Mesendoderm (in vitro differentiated cells): ENCODE measurements around the gene OTUB1.
A peak's percentile ranks its signal among the peaks of the same experiment; 100 is the strongest.

Experiments
- DNase-seq: peaks from one replicate; pipeline ENCODE4 v3.0.0; 2013
- H2AK5ac ChIP-seq: 2 replicates; pipeline ENCODE4 v1.6.1; 2013; ENCODE audit warnings: low read length, inconsistent platforms
- H2BK120ac ChIP-seq: 2 replicates; pipeline ENCODE4 v1.6.1; 2013; ENCODE audit warnings: low read depth, mild to moderate bottlenecking, low read length, moderate library complexity, mixed read lengths
- H2BK15ac ChIP-seq: replicated peaks from 2 replicates; pipeline ENCODE4 v1.6.1; 2013; ENCODE audit warnings: low read depth, mild to moderate bottlenecking, moderate library complexity
- H2BK5ac ChIP-seq: 2 replicates; pipeline ENCODE4 v1.6.1; 2013; ENCODE audit warnings: low read length, inconsistent platforms
- H3K18ac ChIP-seq: 2 replicates; pipeline ENCODE4 v1.6.1; 2013; ENCODE audit warnings: mild to moderate bottlenecking, low read length, mixed read lengths
- H3K23ac ChIP-seq: one replicate; pipeline ENCODE4 v1.6.1; 2013; ENCODE audit warnings: low read length
- H3K27ac ChIP-seq: 2 replicates; pipeline ENCODE4 v1.5.1; 2013; ENCODE audit warnings: low read depth, mild to moderate bottlenecking, inconsistent platforms, low read length, moderate library complexity
- H3K27me3 ChIP-seq: 2 replicates; pipeline ENCODE4 v1.6.1; 2013; ENCODE audit warnings: low read length, control low read depth, mild to moderate bottlenecking, inconsistent platforms; ENCODE audit not compliant: insufficient read depth, poor library complexity
- H3K36me3 ChIP-seq: 2 replicates; pipeline ENCODE4 v1.6.1; 2013; ENCODE audit warnings: low read length, inconsistent platforms; ENCODE audit not compliant: control insufficient read depth, insufficient read depth
- H3K4ac ChIP-seq: one replicate; pipeline ENCODE4 v1.6.1; 2013; ENCODE audit warnings: low read depth, mild to moderate bottlenecking, low read length, moderate library complexity
- H3K4me1 ChIP-seq: 2 replicates; pipeline ENCODE4 v1.6.1; 2013; ENCODE audit warnings: low read depth, low read length, inconsistent platforms; ENCODE audit not compliant: control insufficient read depth
- H3K4me2 ChIP-seq: 2 replicates; pipeline ENCODE4 v1.6.1; 2013; ENCODE audit warnings: low read length
- H3K4me3 ChIP-seq: 2 replicates; pipeline ENCODE4 v1.5.1; 2013; ENCODE audit warnings: mild to moderate bottlenecking, low read length
- H3K56ac ChIP-seq: one replicate; pipeline ENCODE4 v1.6.1; 2013; ENCODE audit warnings: low read length
- H3K79me1 ChIP-seq: 2 replicates; pipeline ENCODE4 v1.6.1; 2013; ENCODE audit warnings: low read length, inconsistent platforms
- H3K79me2 ChIP-seq: 2 replicates; pipeline ENCODE4 v1.6.1; 2013; ENCODE audit warnings: mild to moderate bottlenecking, low read length; ENCODE audit not compliant: control insufficient read depth, insufficient read depth
- H3K9ac ChIP-seq: 2 replicates; pipeline ENCODE4 v1.6.1; 2013; ENCODE audit warnings: low read length, inconsistent platforms
- H4K5ac ChIP-seq: one replicate; pipeline ENCODE4 v1.6.1; 2013; ENCODE audit warnings: low read length
- H4K8ac ChIP-seq: one replicate; pipeline ENCODE4 v1.6.1; 2013; ENCODE audit warnings: low read depth, mild to moderate bottlenecking, control low read depth, low read length, moderate library complexity
- WGBS: extraction: QIAGEN DNeasy Blood & Tissue Kit; methylation state at CpG from one replicate; pipeline ENCODE4 v1.1.7; 2013; ENCODE audit warnings: low lambda C conversion rate, missing lambda C conversion rate; ENCODE audit not compliant: insufficient coverage; ENCODE audit errors: extremely low coverage; 5-methylcytosine and 5-hydroxymethylcytosine counted together

OTUB1 gene

GRCh38 chr11:64006398-64006797 is 20.2 kb downstream of the OTUB1 start:
- Histone ChIP-seq H2BK15ac (no peak overlapping the region), H3K23ac (no peak overlapping the region), H3K36me3 (no peaks in the 10 kb centered on the region), H2AK5ac (no peak overlapping the region), H3K4ac (no peak overlapping the region), H3K27me3 (peaks cover 15% of the 10 kb centered on the region), H3K9ac (no peak overlapping the region), H3K79me1 (no peaks in the 10 kb centered on the region), H4K8ac (no peak overlapping the region), H2BK5ac (no peak overlapping the region), H3K56ac (no peak overlapping the region), H3K27ac (no peak overlapping the region), H4K5ac (no peak overlapping the region), H2BK120ac (no peak overlapping the region), H3K4me2 (no peak overlapping the region), H3K4me3 (no peak overlapping the region), H3K79me2 (no peaks in the 10 kb centered on the region), H3K18ac (no peak overlapping the region), H3K4me1 (no peaks in the 10 kb centered on the region)
- no CpG with 5 or more reads among the region's 12 CpGs for WGBS
- no peak for DNase-seq

- peaks cover 15% of the 10 kb centered on the region for H3K27me3 ChIP-seq
- H3K4me3 ChIP-seq, result no peak overlapping the region
- H2BK120ac ChIP-seq, result no peak overlapping the region
- H3K9ac ChIP-seq, result no peak overlapping the region
- no peak overlapping the region for H2BK15ac ChIP-seq
- H3K4me1 ChIP-seq, result no peaks in the 10 kb centered on the region
- no peak overlapping the region for H2BK5ac ChIP-seq
- no peak overlapping the region for H3K27ac ChIP-seq
- H3K4me2 ChIP-seq, result peak overlapping the region; percentile 54
- DNase-seq, result peak; percentile 44
- no peaks in the 10 kb centered on the region for H3K79me1 ChIP-seq
- H3K36me3 ChIP-seq, result no peaks in the 10 kb centered on the region
- H3K18ac ChIP-seq, result no peak overlapping the region
- H4K8ac ChIP-seq, result no peak overlapping the region
- H3K4ac ChIP-seq, result no peak overlapping the region
- no peak overlapping the region for H4K5ac ChIP-seq
- peak overlapping the region; percentile 15 for H3K56ac ChIP-seq
- H3K79me2 ChIP-seq, result no peaks in the 10 kb centered on the region
- H3K23ac ChIP-seq, result no peak overlapping the region
- H2AK5ac ChIP-seq, result no peak overlapping the region
- WGBS, result no CpG with 5 or more reads among the region's 27 CpGs
Measured at GRCh38 chr11:64007160-64007628, 21.0 kb downstream of the OTUB1 start.

GRCh38 chr11:64007629-64008282 is 21.5 kb downstream of the OTUB1 start:
- Histone ChIP-seq H3K79me2 (no peaks in the 10 kb centered on the region), H3K23ac (no peak overlapping the region), H3K27me3 (peaks cover 15% of the 10 kb centered on the region), H3K27ac (no peak overlapping the region), H4K8ac (no peak overlapping the region), H2AK5ac (no peak overlapping the region), H4K5ac (no peak overlapping the region), H3K9ac (peak overlapping the region; percentile 42), H3K56ac (peak overlapping the region; percentile 34), H2BK120ac (no peak overlapping the region), H2BK5ac (no peak overlapping the region), H3K4ac (no peak overlapping the region), H3K18ac (no peak overlapping the region), H2BK15ac (no peak overlapping the region), H3K36me3 (no peaks in the 10 kb centered on the region), H3K4me1 (no peaks in the 10 kb centered on the region), H3K79me1 (no peaks in the 10 kb centered on the region), H3K4me2 (peak overlapping the region; percentile 54), H3K4me3 (no peak overlapping the region)
- no CpG with 5 or more reads among the region's 40 CpGs for WGBS
- peak; percentile 83 for DNase-seq

GRCh38 chr11:64008283-64008913 is 22.2 kb downstream of the OTUB1 start:
- no peak overlapping the region for H3K4ac ChIP-seq
- WGBS, result no CpG with 5 or more reads among the region's 26 CpGs
- H4K5ac ChIP-seq, result no peak overlapping the region
- no peaks in the 10 kb centered on the region for H3K79me2 ChIP-seq
- H3K79me1 ChIP-seq, result no peaks in the 10 kb centered on the region
- no peak overlapping the region for H3K27ac ChIP-seq
- no peak for DNase-seq
- H2BK5ac ChIP-seq, result no peak overlapping the region
- H3K4me1 ChIP-seq, result no peaks in the 10 kb centered on the region
- H3K36me3 ChIP-seq, result no peaks in the 10 kb centered on the region
- H3K9ac ChIP-seq, result peak overlapping the region; percentile 42
- peak overlapping the region; percentile 34 for H3K56ac ChIP-seq
- H4K8ac ChIP-seq, result no peak overlapping the region
- no peak overlapping the region for H2BK15ac ChIP-seq
- peaks cover 15% of the 10 kb centered on the region for H3K27me3 ChIP-seq
- no peak overlapping the region for H3K18ac ChIP-seq
- no peak overlapping the region for H3K4me3 ChIP-seq
- no peak overlapping the region for H3K4me2 ChIP-seq
- no peak overlapping the region for H2AK5ac ChIP-seq
- no peak overlapping the region for H2BK120ac ChIP-seq
- H3K23ac ChIP-seq, result no peak overlapping the region

- H3K4ac ChIP-seq, result no peak overlapping the region
- no peak overlapping the region for H3K9ac ChIP-seq
- DNase-seq, result peak; percentile 49
- no peak overlapping the region for H2BK5ac ChIP-seq
- H3K36me3 ChIP-seq, result no peaks in the 10 kb centered on the region
- H3K79me2 ChIP-seq, result no peaks in the 10 kb centered on the region
- no peak overlapping the region for H2BK120ac ChIP-seq
- H3K27ac ChIP-seq, result no peak overlapping the region
- no peak overlapping the region for H2AK5ac ChIP-seq
- H3K56ac ChIP-seq, result no peak overlapping the region
- H3K4me3 ChIP-seq, result no peak overlapping the region
- no peak overlapping the region for H4K5ac ChIP-seq
- H3K23ac ChIP-seq, result no peak overlapping the region
- H3K79me1 ChIP-seq, result no peaks in the 10 kb centered on the region
- no peak overlapping the region for H2BK15ac ChIP-seq
- peaks cover 15% of the 10 kb centered on the region for H3K27me3 ChIP-seq
- no CpG with 5 or more reads among the region's 18 CpGs for WGBS
- no peaks in the 10 kb centered on the region for H3K4me1 ChIP-seq
- H3K4me2 ChIP-seq, result no peak overlapping the region
- no peak overlapping the region for H4K8ac ChIP-seq
- no peak overlapping the region for H3K18ac ChIP-seq
Measured at GRCh38 chr11:64008914-64009633, 22.8 kb downstream of the OTUB1 start.
